ENCODE results near the gene KANK2.
"Not testable (repeated sequence)": the region's sequence is repeated elsewhere in the genome, so short reads cannot be mapped to it uniquely, and the experiment has no call there.

Gene KANK2

GRCh38 chr19:11181488-11181887 lies 15.9 kb downstream of the KANK2 start:
- no peaks in the 10 kb centered on the region for H3K27me3 ChIP-seq (ENCODE audit: insufficient read depth, poor library complexity, severe bottlenecking)
- H3K4me3 ChIP-seq (replicated peaks; ENCODE audit: insufficient read depth, low read length): no peak overlapping the region
- no peak for DNase-seq (ENCODE audit: low read depth in 1 of 2, low spot score in 1 of 2)
- TF ChIP-seq GABPA (IDR thresholded peaks at IDR 0.05; ENCODE audit: low read depth): no peak
- TF ChIP-seq CTCF (IDR thresholded peaks at IDR 0.05; ENCODE audit: insufficient read depth, low read length): no peak
- no peak for TF ChIP-seq REST (IDR thresholded peaks at IDR 0.05; ENCODE audit: insufficient replicate concordance, low read depth)
- TF ChIP-seq POLR2AphosphoS5 (IDR thresholded peaks at IDR 0.05; ENCODE audit: low read depth): no peak
- no peak for TF ChIP-seq SPI1 (IDR thresholded peaks at IDR 0.05; ENCODE audit: borderline replicate concordance, low read depth)
- H3K27ac ChIP-seq (replicated peaks): no peak overlapping the region

- H3K27me3 ChIP-seq (ENCODE audit: insufficient read depth, poor library complexity, severe bottlenecking); H3K27ac ChIP-seq (replicated peaks); H3K4me3 ChIP-seq (replicated peaks; ENCODE audit: insufficient read depth, low read length); DNase-seq (ENCODE audit: low read depth in 1 of 2, low spot score in 1 of 2): not testable (repeated sequence)
Observed at GRCh38 chr19:11180975-11181374, 16.4 kb downstream of the KANK2 start.

DNA sequence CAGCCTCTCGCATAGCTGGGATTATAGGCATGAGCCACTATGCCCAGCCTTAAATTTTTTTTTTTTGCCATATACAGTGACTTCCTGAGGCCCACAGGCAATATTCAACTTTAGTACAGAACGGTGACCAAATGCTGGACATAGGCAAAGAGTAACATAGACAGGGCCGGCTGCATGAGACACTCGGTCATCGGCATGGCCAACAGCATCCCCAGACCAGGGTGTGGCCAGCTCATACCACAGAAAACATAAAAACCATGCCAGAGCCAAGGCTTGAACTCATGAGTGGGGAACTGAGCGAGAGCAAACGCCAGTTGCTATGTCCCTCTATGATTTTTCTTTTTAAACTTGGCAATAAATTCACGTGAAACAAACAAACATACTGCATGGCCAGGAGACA lies 17.0 kb downstream of the KANK2 start:
- no peaks in the 10 kb centered on the region for H3K27me3 ChIP-seq (ENCODE audit: insufficient read depth, poor library complexity, severe bottlenecking)
- TF ChIP-seq POLR2AphosphoS5 (IDR thresholded peaks at IDR 0.05; ENCODE audit: low read depth) (no peak), SPI1 (IDR thresholded peaks at IDR 0.05; ENCODE audit: borderline replicate concordance, low read depth) (no peak), REST (IDR thresholded peaks at IDR 0.05; ENCODE audit: insufficient replicate concordance, low read depth) (no peak), GABPA (IDR thresholded peaks at IDR 0.05; ENCODE audit: low read depth) (no peak), CTCF (IDR thresholded peaks at IDR 0.05; ENCODE audit: insufficient read depth, low read length) (no peak)
- H3K27ac ChIP-seq (replicated peaks): no peak overlapping the region
- DNase-seq (ENCODE audit: low read depth in 1 of 2, low spot score in 1 of 2): no peak
- no peak overlapping the region for H3K4me3 ChIP-seq (replicated peaks; ENCODE audit: insufficient read depth, low read length)

- no peak for TF ChIP-seq POLR2AphosphoS5 (IDR thresholded peaks at IDR 0.05; ENCODE audit: low read depth)
- no peak for TF ChIP-seq REST (IDR thresholded peaks at IDR 0.05; ENCODE audit: insufficient replicate concordance, low read depth)
- TF ChIP-seq SPI1 (IDR thresholded peaks at IDR 0.05; ENCODE audit: borderline replicate concordance, low read depth): no peak
- no peak for TF ChIP-seq CTCF (IDR thresholded peaks at IDR 0.05; ENCODE audit: insufficient read depth, low read length)
- TF ChIP-seq GABPA (IDR thresholded peaks at IDR 0.05; ENCODE audit: low read depth): no peak
- no peaks in the 10 kb centered on the region for H3K27me3 ChIP-seq (ENCODE audit: insufficient read depth, poor library complexity, severe bottlenecking)
- H3K27ac ChIP-seq (replicated peaks): no peak overlapping the region
- no peak overlapping the region for H3K4me3 ChIP-seq (replicated peaks; ENCODE audit: insufficient read depth, low read length)
- DNase-seq (ENCODE audit: low read depth in 1 of 2, low spot score in 1 of 2): no peak
Observed at GRCh38 chr19:11179716-11180297, 17.5 kb downstream of the KANK2 start.

GRCh38 chr19:11179145-11179465 lies 18.2 kb downstream of the KANK2 start:
- DNase-seq (ENCODE audit: low read depth in 1 of 2, low spot score in 1 of 2); H3K4me3 ChIP-seq (replicated peaks; ENCODE audit: insufficient read depth, low read length); H3K27me3 ChIP-seq (ENCODE audit: insufficient read depth, poor library complexity, severe bottlenecking); H3K27ac ChIP-seq (replicated peaks): not testable (repeated sequence)
